Vagina (tissue), 2 donors: ENCODE results near the gene EMC8. TPM values are rescaled to one million over a fixed set of nuclear protein-coding genes. Genes with fewer than 3 reads are reported as not detected.

ENCODE experiments used
- DNase-seq, 2 donors: peaks; one replicate each; pipeline ENCODE4 v3.0.0-alpha.2; 2017; ENCODE audit errors: extremely low spot score in 2 of 2
- H3K27ac ChIP-seq: fragments of 200-600 bp; sonication (generic); one replicate; pipeline ENCODE4 v1.5.1; 2019
- H3K27me3 ChIP-seq: fragments of 200-600 bp; sonication (generic); one replicate; pipeline ENCODE4 v1.5.1; 2019
- H3K36me3 ChIP-seq, 2 donors: fragments of 200-600 bp; sonication (generic); one replicate each; pipeline ENCODE4 v1.5.1; 2017 to 2019
- H3K4me1 ChIP-seq: fragments of 200-600 bp; sonication (generic); one replicate; pipeline ENCODE4 v1.5.1; 2019
- H3K4me3 ChIP-seq, 2 donors: fragments of 200-600 bp; sonication (generic); 1 replicate in 1 of 2; 2 replicates in 1 of 2; pipeline ENCODE4 v1.5.1; 2016 to 2019
- H3K9me3 ChIP-seq: fragments of 200-600 bp; sonication (generic); one replicate; pipeline ENCODE4 v1.5.1; 2019
- CTCF ChIP-seq, 3 experiments: fragments of 450-650 bp in 2 of 3; fragments of 200-600 bp in 1 of 3; sonication (generic) in 1 of 3; IDR thresholded peaks; one replicate each; pipeline ENCODE4 v1.5.1; 2017 to 2019; ENCODE audit warnings: antibody characterized with exemption in 3 of 3, mild to moderate bottlenecking in 2 of 3, moderate library complexity in 2 of 3
- POLR2A ChIP-seq, 2 donors: fragments of 450-650 bp; IDR thresholded peaks; one replicate each; pipeline ENCODE4 v1.6.1; 2017; ENCODE audit warnings: antibody characterized with exemption in 2 of 2, mild to moderate bottlenecking in 2 of 2, moderate library complexity in 2 of 2
- POLR2AphosphoS5 ChIP-seq, 2 donors: sonication (generic); formaldehyde crosslinking; IDR thresholded peaks; one replicate each; pipeline ENCODE4 v1.9.0; 2017; ENCODE audit warnings: antibody characterized with exemption in 2 of 2, mild to moderate bottlenecking in 2 of 2, low read depth in 1 of 2; ENCODE audit not compliant: insufficient read depth in 1 of 2
- intact Hi-C: fragments of 100-400 bp; cut with DNase I; formaldehyde crosslinking; loops from one replicate; pipeline ENCODE4 v1.15.1; 2023
- total RNA-seq: library from RNA; depleted of rRNA; stranded (reverse); fragments of >200 nt; gene quantifications from one replicate; pipeline ENCODE4 v1.2.3, GENCODE V29; 2016

Gene EMC8
- total RNA-seq, 1 donor from 2014 or later, result 42.0 TPM

GRCh38 chr16:85805442-85806045 is 6.2 kb upstream of the EMC8 start:
- DNase-seq, result no peak
- no peaks in the 10 kb centered on the region for H3K27me3 ChIP-seq

GRCh38 chr16:85803570-85803969 is 4.2 kb upstream of the EMC8 start:
- Histone ChIP-seq H3K4me3 (no peak overlapping the region), H3K27me3 (no peaks in the 10 kb centered on the region), H3K36me3 (peaks cover 0 to 47% of the 10 kb centered on the region in 2 donors), H3K27ac (no peak overlapping the region), H3K9me3 (no peaks in the 10 kb centered on the region), H3K4me1 (peaks cover 19% of the 10 kb centered on the region)
- TF ChIP-seq POLR2AphosphoS5 (IDR thresholded peaks at IDR 0.05; ENCODE audit: insufficient read depth in 1 of 2, low read depth in 1 of 2) (no peak), CTCF (IDR thresholded peaks at IDR 0.05) (no peak), POLR2A (IDR thresholded peaks at IDR 0.05) (no peak)
- DNase-seq, result no peak
- intact Hi-C loops, result no loop called here

More at GRCh38 chr16:85805442-85806045, 6.2 kb upstream of the EMC8 start:
- TF ChIP-seq CTCF (IDR thresholded peaks at IDR 0.05) (no peak), POLR2A (IDR thresholded peaks at IDR 0.05) (no peak), POLR2AphosphoS5 (IDR thresholded peaks at IDR 0.05; ENCODE audit: insufficient read depth in 1 of 2, low read depth in 1 of 2) (no peak)
- H3K27ac ChIP-seq, result no peak overlapping the region
- H3K9me3 ChIP-seq, result no peaks in the 10 kb centered on the region
- H3K4me3 ChIP-seq, result no peak overlapping the region
- intact Hi-C loops, result no loop called here
- peaks cover 11% of the 10 kb centered on the region for H3K4me1 ChIP-seq
- peaks cover 0 to 47% of the 10 kb centered on the region in 2 donors for H3K36me3 ChIP-seq

GRCh38 chr16:85800321-85800669 is 951 bp upstream of the EMC8 start:
- no peak for TF ChIP-seq POLR2A (IDR thresholded peaks at IDR 0.05)
- no peak for TF ChIP-seq CTCF (IDR thresholded peaks at IDR 0.05)
- no peak for TF ChIP-seq POLR2AphosphoS5 (IDR thresholded peaks at IDR 0.05; ENCODE audit: insufficient read depth in 1 of 2, low read depth in 1 of 2)

GRCh38 chr16:85798901-85799496 is 345 bp downstream of the EMC8 start:
- Histone ChIP-seq H3K4me1 (peaks cover 34% of the 10 kb centered on the region), H3K27me3 (no peaks in the 10 kb centered on the region), H3K27ac (peak overlapping the region; percentile 79), H3K4me3 (peak overlapping the region; percentile 92 to 97), H3K36me3 (peaks cover 0 to 22% of the 10 kb centered on the region in 2 donors), H3K9me3 (no peaks in the 10 kb centered on the region)
- intact Hi-C loops, result no loop called here
- no peak for TF ChIP-seq POLR2AphosphoS5 (IDR thresholded peaks at IDR 0.05; ENCODE audit: insufficient read depth in 1 of 2, low read depth in 1 of 2)
- no peak for TF ChIP-seq CTCF (IDR thresholded peaks at IDR 0.05)
- TF ChIP-seq POLR2A (IDR thresholded peaks at IDR 0.05), result no peak
- DNase-seq, result no peak

More at GRCh38 chr16:85800321-85800669, 951 bp upstream of the EMC8 start:
- no peak for DNase-seq
- peaks cover 0 to 31% of the 10 kb centered on the region in 2 donors for H3K36me3 ChIP-seq
- intact Hi-C loops, result no loop called here
- H3K4me3 ChIP-seq, result peak overlapping the region; percentile 92 to 97
- peak overlapping the region; percentile 79 for H3K27ac ChIP-seq
- H3K4me1 ChIP-seq, result peaks cover 34% of the 10 kb centered on the region
- no peaks in the 10 kb centered on the region for H3K27me3 ChIP-seq
- H3K9me3 ChIP-seq, result no peaks in the 10 kb centered on the region

GRCh38 chr16:85798283-85798776 is 1.0 kb downstream of the EMC8 start:
- peaks cover 0 to 18% of the 10 kb centered on the region in 2 donors for H3K36me3 ChIP-seq
- peaks cover 34% of the 10 kb centered on the region for H3K4me1 ChIP-seq
- TF ChIP-seq POLR2A (IDR thresholded peaks at IDR 0.05) (no peak), POLR2AphosphoS5 (IDR thresholded peaks at IDR 0.05; ENCODE audit: insufficient read depth in 1 of 2, low read depth in 1 of 2) (no peak), CTCF (IDR thresholded peaks at IDR 0.05) (no peak)
- no peak for DNase-seq
- intact Hi-C loops, result no loop called here
- peak overlapping the region; percentile 92 to 97 for H3K4me3 ChIP-seq
- H3K27me3 ChIP-seq, result no peaks in the 10 kb centered on the region
- H3K9me3 ChIP-seq, result no peaks in the 10 kb centered on the region
- H3K27ac ChIP-seq, result peak overlapping the region; percentile 79
